CMK (cell line): Measurements from ENCODE around the gene CLOCK.

ENCODE experiments used
- DNase-seq: peaks from one replicate; pipeline ENCODE4 v3.0.0-alpha.2; 2010; ENCODE audit warnings: low read depth

CLOCK gene

GRCh38 chr4:55475394-55476243 lies 71.1 kb downstream of the CLOCK start:
- no peak for DNase-seq

- no peak for DNase-seq
Measured at GRCh38 chr4:55469979-55470378, 76.7 kb downstream of the CLOCK start.

GRCh38 chr4:55468724-55469123 lies 78.0 kb downstream of the CLOCK start:
- DNase-seq = no peak

GRCh38 chr4:55466001-55466400 lies 80.7 kb downstream of the CLOCK start:
- no peak for DNase-seq

- DNase-seq = no peak
Measured at GRCh38 chr4:55458611-55459010, 88.1 kb downstream of the CLOCK start.

- DNase-seq = no peak
Measured at GRCh38 chr4:55458164-55458563, 88.5 kb downstream of the CLOCK start.

GRCh38 chr4:55450566-55450965 lies 96.1 kb downstream of the CLOCK start:
- DNase-seq = no peak

GRCh38 chr4:55447831-55448230 lies 98.9 kb downstream of the CLOCK start:
- DNase-seq = no peak

GRCh38 chr4:55447108-55447708 lies 99.5 kb downstream of the CLOCK start:
- no peak for DNase-seq

GRCh38 chr4:55446578-55446922 lies 100.2 kb downstream of the CLOCK start:
- DNase-seq = no peak

GRCh38 chr4:55445921-55446577 lies 100.7 kb downstream of the CLOCK start:
- no peak for DNase-seq

- DNase-seq = no peak
Measured at GRCh38 chr4:55444827-55445226, 101.9 kb downstream of the CLOCK start.

GRCh38 chr4:55442541-55442940 lies 104.2 kb downstream of the CLOCK start:
- no peak for DNase-seq

- no peak for DNase-seq
Measured at GRCh38 chr4:55440786-55441185, 105.9 kb downstream of the CLOCK start.

- no peak for DNase-seq
Measured at GRCh38 chr4:55439023-55439422, 107.7 kb downstream of the CLOCK start.

- DNase-seq = no peak
Measured at GRCh38 chr4:55438314-55438713, 108.4 kb downstream of the CLOCK start.

GRCh38 chr4:55437823-55438222 lies 108.9 kb downstream of the CLOCK start:
- DNase-seq = no peak

GRCh38 chr4:55437356-55437796 lies 109.3 kb downstream of the CLOCK start:
- peak; percentile 30 for DNase-seq

GRCh38 chr4:55435141-55435841 lies 111.4 kb downstream of the CLOCK start:
- DNase-seq = peak; percentile 31

- no peak for DNase-seq
Measured at GRCh38 chr4:55431710-55432336, 114.9 kb downstream of the CLOCK start.

- no peak for DNase-seq
Measured at GRCh38 chr4:55424791-55425190, 121.9 kb downstream of the CLOCK start.

- no peak for DNase-seq
Measured at GRCh38 chr4:55416176-55416575, 130.5 kb downstream of the CLOCK start.
